Endothelial cell of umbilical vein (primary cell): ENCODE results near the gene RASGEF1C. TPM values are rescaled to one million over a fixed set of nuclear protein-coding genes. Genes with fewer than 3 reads are reported as not detected.
"Not testable (repeated sequence)": the region's sequence is repeated elsewhere in the genome, so short reads cannot be mapped to it uniquely, and the experiment has no call there.

Experiments used
- BruUV-seq: library from RNA; stranded (reverse); fragments of 400-500 nt; replicated peaks from 2 replicates; lab custom pipeline; 2021; lab: Mats Ljungman, UMichigan
- CTCF ChIA-PET: fragments of 300-600, 350-600 bp; sonication (Branson Sonifier 250); formaldehyde crosslinking; loops from one replicate; lab custom pipeline; 2021; ENCODE audit warnings: antibody characterized with exemption, inconsistent platforms; lab: Charles Lee
- POLR2A ChIA-PET: fragments of 300-600, 350-600 bp; sonication (Branson Sonifier 250); formaldehyde crosslinking; loops from one replicate; lab custom pipeline; 2021; ENCODE audit warnings: antibody characterized with exemption, inconsistent platforms; lab: Charles Lee
- DNase-seq: peaks from one replicate; pipeline ENCODE4 v3.0.0-alpha.2; 2011; ENCODE audit warnings: low read depth, low spot score
- FAIRE-seq: peaks from 2 replicates; lab custom pipeline; 2011; peaks lifted over from hg19 to GRCh38; lab: Jason Lieb, UNC
- H2AFZ ChIP-seq: 2 replicates; pipeline ENCODE4 v1.6.0; 2012; ENCODE audit warnings: low read depth, low read length, control low read depth, inconsistent platforms
- H3K27ac ChIP-seq: 2 replicates; pipeline ENCODE4 v1.5.1; 2011; ENCODE audit warnings: low read depth, mild to moderate bottlenecking, control low read depth, low read length, moderate library complexity; ENCODE audit not compliant: insufficient read depth
- H3K27me3 ChIP-seq, 2 experiments: 2 replicates each; pipeline versions ENCODE4 v1.6.0 to v1.6.1; 2011; ENCODE audit warnings: low read length in 2 of 2, mixed read lengths in 1 of 2; ENCODE audit not compliant: control insufficient read depth in 2 of 2, insufficient read depth in 2 of 2
- H3K36me3 ChIP-seq, 2 experiments: 2 replicates in 1 of 2; 3 replicates in 1 of 2; pipeline ENCODE4 v1.5.1; 2011; ENCODE audit warnings: low read length in 2 of 2, mild to moderate bottlenecking in 1 of 2, moderate library complexity in 1 of 2; ENCODE audit not compliant: control insufficient read depth in 2 of 2, insufficient read depth in 2 of 2; ENCODE audit errors: extremely low read depth in 1 of 2
- H3K4me1 ChIP-seq: 3 replicates; pipeline ENCODE4 v1.5.1; 2011; ENCODE audit warnings: mild to moderate bottlenecking, low read length; ENCODE audit not compliant: control insufficient read depth, insufficient read depth; ENCODE audit errors: extremely low read depth
- H3K4me2 ChIP-seq: 2 replicates; pipeline ENCODE4 v1.6.1; 2011; ENCODE audit warnings: low read length, control low read depth, mixed read lengths; ENCODE audit not compliant: insufficient read depth
- H3K4me3 ChIP-seq, 3 experiments: fragments of 200-600 bp in 1 of 3; sonication (generic), shearing (Covaris generic) in 1 of 3; replicated peaks in 1 of 3; 2 replicates each; pipeline ENCODE4 v1.5.1; 2011 to 2016; ENCODE audit warnings: control low read depth in 3 of 3, low read length in 3 of 3, mild to moderate bottlenecking in 2 of 3, inconsistent platforms in 1 of 3, low read depth in 1 of 3, moderate library complexity in 1 of 3; ENCODE audit not compliant: insufficient read depth in 1 of 3
- H3K79me2 ChIP-seq: 2 replicates; pipeline ENCODE4 v1.6.0; 2012; ENCODE audit warnings: low read length, inconsistent platforms; ENCODE audit not compliant: control insufficient read depth, insufficient read depth
- H3K9ac ChIP-seq: replicated peaks from 2 replicates; pipeline ENCODE3; 2011; ENCODE audit warnings: low read length, control low read depth; ENCODE audit not compliant: insufficient read depth; ENCODE audit errors: extremely low read depth
- H3K9me1 ChIP-seq: replicated peaks from 3 replicates; pipeline ENCODE4 v1.6.0; 2011; ENCODE audit warnings: mild to moderate bottlenecking, low read length; ENCODE audit not compliant: control insufficient read depth, insufficient read depth; ENCODE audit errors: extremely low read depth
- H3K9me3 ChIP-seq: replicated peaks from 2 replicates; pipeline ENCODE4 v1.5.1; 2012; ENCODE audit warnings: low read length, inconsistent platforms; ENCODE audit not compliant: control insufficient read depth, insufficient read depth
- H4K20me1 ChIP-seq: replicated peaks from 2 replicates; pipeline ENCODE3; 2011; ENCODE audit warnings: mild to moderate bottlenecking, low read length; ENCODE audit not compliant: control insufficient read depth, insufficient read depth; ENCODE audit errors: extremely low read depth
- CTCF ChIP-seq, 2 donors: IDR thresholded peaks; 1 replicate in 1 of 2; 2 replicates in 1 of 2; pipeline ENCODE4 v1.5.1; 2011; ENCODE audit warnings: low read length in 2 of 2, mild to moderate bottlenecking in 2 of 2, moderate library complexity in 2 of 2, control low read depth in 1 of 2, inconsistent platforms in 1 of 2, low read depth in 1 of 2; ENCODE audit not compliant: insufficient read depth in 1 of 2; ENCODE audit errors: extremely low read depth in 1 of 2
- MAX ChIP-seq: IDR thresholded peaks from 2 replicates; pipeline ENCODE4 v1.6.1; 2011; ENCODE audit not compliant: insufficient read depth, insufficient read length
- dilution Hi-C: fragments of 300-500 bp; cut with MboI; formaldehyde crosslinking; loops from one replicate; pipeline ENCODE4 v1.15.0; 2019; ENCODE audit warnings: low sequenced_read_pairs; ENCODE audit not compliant: extremely low pct_ligation_motif_present
- intact Hi-C: fragments of 100-400 bp; cut with micrococcal nuclease; formaldehyde crosslinking; loops from one replicate; pipeline ENCODE4 v1.10.0; 2022
- polyA plus RNA-seq, 4 experiments: library from polyadenylated mRNA; depleted of rRNA in 3 of 4; stranded (reverse) in 3 of 4; unstranded in 1 of 4; fragments of >200 nt; gene quantifications; 2 replicates each; pipeline versions ENCODE4 v1.2.1 to v1.2.3, GENCODE V29; 2011 to 2012; ENCODE audit warnings: missing spikeins in 1 of 4
- total RNA-seq: library from RNA; stranded (reverse); gene quantifications from 2 replicates; pipeline ENCODE4 v1.2.3, GENCODE V29; 2021

Gene RASGEF1C
- total and polyA plus RNA-seq, 2 donors (not counting 3 experiments of a cell fraction or from before 2014, with no cell fraction given): not detected

- FAIRE-seq (no peak), DNase-seq (no peak)
- H3K9ac ChIP-seq: no peak overlapping the region
- intact Hi-C loops (loop anchor here (1.0 kb wide), 4 partner anchors 82 to 344 kb away; partner anchors contain the start of gene RASGEF1C), dilution Hi-C loops (no loop called here)
- ChIA-PET CTCF (interaction anchor here (0.6 to 4.9 kb wide), 6 partner anchors 9 to 479 kb away, joined by 3 to 36 read pairs (median 11); partner anchors contain the start of gene RASGEF1C), POLR2A (no interaction called here)
- no peak overlapping the region for H2AFZ ChIP-seq
- peaks cover 0 to 2% of the 10 kb centered on the region in 2 experiments for H3K27me3 ChIP-seq
- H3K9me3 ChIP-seq: no peaks in the 10 kb centered on the region
- no peak overlapping the region for H3K4me3 ChIP-seq
- no peaks in the 10 kb centered on the region for H3K4me1 ChIP-seq
- TF ChIP-seq MAX (no peak), CTCF (IDR thresholded peaks at IDR 0.05; ENCODE audit: extremely low read depth in 1 of 2, insufficient read depth in 1 of 2, low read depth in 1 of 2, low read length in 2 of 2) (peak; percentile 70 to 84)
- BruUV-seq: no TSS peak
- no peak overlapping the region for H3K4me2 ChIP-seq
- no peaks in the 10 kb centered on the region for H3K79me2 ChIP-seq
- H3K36me3 ChIP-seq: no peaks in the 10 kb centered on the region
- no peak overlapping the region for H3K27ac ChIP-seq
- H3K9me1 ChIP-seq: no peaks in the 10 kb centered on the region
- H4K20me1 ChIP-seq: no peaks in the 10 kb centered on the region
Measured at GRCh38 chr5:180126716-180127681, 82.0 kb downstream of the RASGEF1C start.

GRCh38 chr5:180126156-180126555 is 82.9 kb downstream of the RASGEF1C start:
- H3K36me3 ChIP-seq, H3K4me2 ChIP-seq, H3K27ac ChIP-seq, H2AFZ ChIP-seq, H3K9me1 ChIP-seq, DNase-seq, BruUV-seq, dilution Hi-C loops, H3K79me2 ChIP-seq, H3K9ac ChIP-seq, H3K4me1 ChIP-seq, FAIRE-seq, POLR2A ChIA-PET, H4K20me1 ChIP-seq, H3K9me3 ChIP-seq, H3K4me3 ChIP-seq, H3K27me3 ChIP-seq: not testable (repeated sequence)
- CTCF ChIA-PET: interaction anchor here (1.2 to 4.9 kb wide), 5 partner anchors 10 to 203 kb away, joined by 3 to 36 read pairs (median 17); partner anchors contain the start of gene RASGEF1C
- intact Hi-C loops: loop anchor here (1.0 kb wide), 1 partner anchor 345 kb away; no protein-coding TSS in a partner anchor

- H3K4me2 ChIP-seq, H3K9ac ChIP-seq, H3K27me3 ChIP-seq, H4K20me1 ChIP-seq, H3K9me3 ChIP-seq, H2AFZ ChIP-seq, POLR2A ChIA-PET, H3K4me1 ChIP-seq, H3K36me3 ChIP-seq, H3K27ac ChIP-seq, H3K4me3 ChIP-seq, dilution Hi-C loops, H3K9me1 ChIP-seq, H3K79me2 ChIP-seq, FAIRE-seq, intact Hi-C loops, BruUV-seq, DNase-seq: not testable (repeated sequence)
- CTCF ChIA-PET: interaction anchor here (0.6 to 4.9 kb wide), 5 partner anchors 84 to 482 kb away, joined by 3 to 36 read pairs (median 17); partner anchors contain the start of gene RASGEF1C
Measured at GRCh38 chr5:180124662-180125061, 84.3 kb downstream of the RASGEF1C start.
